ENCODE measurements around the gene INSL3.
"Not testable (repeated sequence)": the region's sequence is repeated elsewhere in the genome, so short reads cannot be mapped to it uniquely, and the experiment has no call there.

INSL3 gene

DNA sequence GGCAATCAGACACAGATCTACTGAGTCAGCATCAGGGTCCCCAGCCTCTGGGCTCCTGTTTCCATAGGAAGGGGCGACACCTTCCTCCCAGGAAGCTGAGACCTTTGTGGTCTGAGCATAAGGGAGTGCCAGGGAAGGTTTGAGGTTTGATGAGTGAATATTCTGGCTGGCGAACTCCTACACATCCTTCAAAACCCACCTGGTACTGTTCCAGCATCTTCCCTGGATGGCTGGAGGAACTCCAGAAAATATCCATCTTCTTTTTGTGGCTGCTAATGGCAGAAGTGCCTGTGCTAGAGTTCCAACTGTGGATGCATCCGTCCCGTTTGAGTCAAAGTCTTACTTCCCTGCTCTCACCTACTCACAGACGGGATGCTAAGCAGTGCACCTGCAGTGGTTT lies 9.2 kb downstream of the INSL3 start:
- no peak for DNase-seq

DNA sequence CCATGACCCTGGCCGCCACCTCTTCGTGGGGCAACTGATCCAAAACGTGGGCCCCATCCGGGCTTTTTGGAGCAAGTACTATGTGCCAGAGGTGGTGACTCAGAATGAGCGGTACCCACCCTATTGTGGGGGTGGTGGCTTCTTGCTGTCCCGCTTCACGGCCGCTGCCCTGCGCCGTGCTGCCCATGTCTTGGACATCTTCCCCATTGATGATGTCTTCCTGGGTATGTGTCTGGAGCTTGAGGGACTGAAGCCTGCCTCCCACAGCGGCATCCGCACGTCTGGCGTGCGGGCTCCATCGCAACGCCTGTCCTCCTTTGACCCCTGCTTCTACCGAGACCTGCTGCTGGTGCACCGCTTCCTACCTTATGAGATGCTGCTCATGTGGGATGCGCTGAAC lies 9.6 kb downstream of the INSL3 start:
- DNase-seq: no peak

DNA sequence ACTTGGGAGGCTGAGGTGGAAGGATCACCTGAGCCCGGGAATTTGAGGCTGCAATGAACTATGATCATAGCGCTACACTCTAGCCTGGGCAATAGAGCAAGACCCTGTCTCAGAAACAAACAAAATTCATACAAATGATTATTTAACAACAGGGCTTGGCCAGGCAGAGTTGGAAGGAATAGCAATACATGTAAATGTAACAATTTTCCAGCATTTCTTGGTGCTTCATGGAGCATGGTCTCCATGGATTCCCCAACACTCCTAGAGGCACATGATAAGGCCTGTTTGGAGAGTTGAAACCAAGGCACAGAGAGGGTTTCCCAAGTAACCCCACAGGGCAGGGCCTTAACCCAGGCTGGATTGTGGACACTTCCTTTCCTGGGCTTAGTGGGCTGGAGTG lies 10.2 kb downstream of the INSL3 start:
- no peak for DNase-seq

DNA sequence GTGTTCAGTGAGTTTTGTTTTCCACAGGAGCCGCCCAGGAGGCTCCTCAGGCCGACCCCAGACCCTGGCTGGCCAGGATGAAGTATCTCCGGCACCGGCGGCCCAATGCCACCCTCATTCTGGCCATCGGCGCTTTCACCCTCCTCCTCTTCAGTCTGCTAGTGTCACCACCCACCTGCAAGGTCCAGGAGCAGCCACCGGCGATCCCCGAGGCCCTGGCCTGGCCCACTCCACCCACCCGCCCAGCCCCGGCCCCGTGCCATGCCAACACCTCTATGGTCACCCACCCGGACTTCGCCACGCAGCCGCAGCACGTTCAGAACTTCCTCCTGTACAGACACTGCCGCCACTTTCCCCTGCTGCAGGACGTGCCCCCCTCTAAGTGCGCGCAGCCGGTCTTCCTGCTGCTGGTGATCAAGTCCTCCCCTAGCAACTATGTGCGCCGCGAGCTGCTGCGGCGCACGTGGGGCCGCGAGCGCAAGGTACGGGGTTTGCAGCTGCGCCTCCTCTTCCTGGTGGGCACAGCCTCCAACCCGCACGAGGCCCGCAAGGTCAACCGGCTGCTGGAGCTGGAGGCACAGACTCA lies 13.5 kb downstream of the INSL3 start:
- DNase-seq: peak in 1 of 4 experiments; percentile 14

DNA sequence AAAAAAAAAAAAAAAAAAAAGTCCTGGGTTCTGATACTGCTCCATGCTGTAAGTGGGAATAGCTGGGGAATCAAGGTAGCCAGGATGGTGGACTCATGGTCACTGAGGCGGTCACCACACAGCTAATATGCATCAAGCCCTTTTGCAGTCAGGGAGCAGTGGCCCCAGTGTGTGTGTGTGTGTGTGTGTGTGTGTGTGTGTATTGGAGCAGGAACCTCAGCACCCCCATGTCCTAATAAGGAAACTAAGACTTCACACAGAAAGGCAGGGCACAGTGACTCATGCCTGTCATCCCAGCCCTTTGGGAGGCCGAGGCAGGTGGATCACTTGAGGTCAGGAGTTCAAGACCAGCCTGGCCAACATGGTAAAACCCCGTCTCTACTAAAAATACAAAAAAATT lies 14.4 kb downstream of the INSL3 start:
- peak; percentile 3 to 41 (median 16) for DNase-seq

DNA sequence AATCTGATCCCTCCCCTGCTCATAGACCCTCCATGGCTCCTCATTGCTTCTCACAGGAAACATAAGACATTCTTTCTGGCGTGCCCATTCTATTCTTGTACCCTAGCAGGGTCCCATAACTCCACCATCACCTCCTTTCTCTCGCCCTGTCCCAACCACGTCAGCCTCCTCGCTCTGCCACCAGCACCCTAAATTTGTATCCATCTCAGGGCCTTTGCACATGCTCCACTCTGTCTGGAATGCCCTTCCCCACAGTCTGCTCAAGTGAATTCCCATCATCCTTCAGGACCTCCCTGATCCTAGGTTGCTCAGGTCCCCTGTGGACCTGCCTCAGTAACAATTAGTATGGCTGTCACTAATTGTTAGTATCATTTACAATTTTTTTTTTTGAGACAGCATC lies 15.9 kb downstream of the INSL3 start:
- no peak for DNase-seq

DNA sequence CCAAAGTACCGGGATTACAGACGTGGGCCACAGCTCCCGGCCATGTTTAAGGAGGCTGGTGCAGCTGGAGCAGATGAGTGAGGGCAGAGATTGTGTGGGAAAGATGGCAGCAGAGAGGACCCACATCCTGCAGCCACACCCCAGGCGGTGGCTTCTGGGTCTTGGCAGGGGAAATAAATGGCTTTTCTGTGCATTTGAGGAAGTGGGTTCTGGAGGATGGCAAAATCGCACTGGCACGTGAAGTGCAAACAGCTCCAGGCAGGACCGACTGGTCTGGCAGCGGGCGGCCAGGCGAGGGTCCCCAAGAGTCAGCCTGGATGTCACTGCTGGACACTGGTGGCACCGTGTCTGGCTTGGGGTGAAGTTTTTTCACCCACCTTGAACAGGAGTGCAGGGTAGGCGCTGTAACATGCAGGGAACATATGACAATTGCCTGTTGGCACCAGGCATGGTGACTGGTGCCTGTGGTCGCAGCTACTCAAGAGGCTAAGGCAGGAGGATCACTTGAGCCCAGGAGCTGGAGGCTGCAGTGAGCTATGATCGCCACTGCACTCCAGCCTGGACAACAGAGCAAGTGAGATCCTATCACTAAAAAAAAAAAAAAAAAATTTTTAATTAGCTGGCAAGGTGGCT lies 17.9 kb downstream of the INSL3 start:
- DNase-seq: peak; percentile 66 to 81 (median 78)

DNA sequence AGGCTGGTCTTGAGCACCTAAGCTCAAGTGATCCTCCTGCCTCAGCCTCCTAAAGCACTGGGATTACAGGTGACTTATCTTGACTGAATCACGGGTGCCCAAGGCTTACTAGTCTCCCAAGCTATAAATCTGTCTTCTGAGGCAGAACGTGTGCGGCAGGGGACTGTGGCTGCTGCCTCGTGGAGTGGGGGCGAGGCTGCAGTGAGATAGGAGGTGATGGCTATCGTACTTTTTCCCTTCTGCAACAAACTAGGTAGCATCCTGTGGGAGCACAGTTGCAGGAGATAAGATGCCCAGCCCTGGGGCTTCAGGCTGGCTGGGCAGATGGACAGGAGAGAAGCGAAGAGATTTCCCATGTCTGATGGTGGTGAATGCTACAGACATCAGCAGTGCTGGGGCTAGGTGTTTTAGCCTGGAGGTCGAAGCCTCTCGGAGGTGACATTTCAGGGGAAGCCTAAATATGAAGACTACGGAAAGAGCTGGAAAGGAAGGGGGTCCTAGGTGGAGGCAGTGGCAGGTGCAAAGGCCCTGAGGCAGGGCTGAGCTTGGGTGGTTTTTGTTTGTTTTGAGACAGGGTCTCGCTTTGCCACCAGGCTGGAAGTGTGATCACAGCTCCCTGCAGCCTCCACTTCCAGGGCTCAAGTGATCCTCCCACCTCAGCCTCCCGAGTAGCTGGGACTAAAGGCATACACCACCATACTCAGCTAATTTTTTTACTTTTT lies 19.0 kb downstream of the INSL3 start:
- DNase-seq: no peak

DNA sequence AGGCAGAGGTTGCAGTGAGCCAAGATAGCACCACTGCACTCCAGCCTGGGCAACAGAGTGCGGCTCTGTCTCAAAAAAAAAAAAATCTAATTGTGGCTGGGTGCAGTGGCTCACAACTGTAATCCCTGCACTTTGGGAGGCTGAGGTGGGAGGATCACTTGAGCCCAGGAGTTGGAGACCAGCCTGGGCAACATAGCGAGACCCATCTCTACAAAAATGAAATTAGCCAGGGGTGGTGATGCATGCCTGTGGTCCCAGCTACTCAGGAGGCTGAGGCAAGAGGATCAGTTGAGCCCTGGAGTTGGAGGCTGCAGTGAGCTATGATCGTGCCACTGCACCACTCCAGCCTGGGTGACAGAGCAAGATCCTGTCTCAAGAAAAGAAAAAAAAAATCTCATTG lies 22.7 kb downstream of the INSL3 start:
- not testable (repeated sequence) for DNase-seq

DNA sequence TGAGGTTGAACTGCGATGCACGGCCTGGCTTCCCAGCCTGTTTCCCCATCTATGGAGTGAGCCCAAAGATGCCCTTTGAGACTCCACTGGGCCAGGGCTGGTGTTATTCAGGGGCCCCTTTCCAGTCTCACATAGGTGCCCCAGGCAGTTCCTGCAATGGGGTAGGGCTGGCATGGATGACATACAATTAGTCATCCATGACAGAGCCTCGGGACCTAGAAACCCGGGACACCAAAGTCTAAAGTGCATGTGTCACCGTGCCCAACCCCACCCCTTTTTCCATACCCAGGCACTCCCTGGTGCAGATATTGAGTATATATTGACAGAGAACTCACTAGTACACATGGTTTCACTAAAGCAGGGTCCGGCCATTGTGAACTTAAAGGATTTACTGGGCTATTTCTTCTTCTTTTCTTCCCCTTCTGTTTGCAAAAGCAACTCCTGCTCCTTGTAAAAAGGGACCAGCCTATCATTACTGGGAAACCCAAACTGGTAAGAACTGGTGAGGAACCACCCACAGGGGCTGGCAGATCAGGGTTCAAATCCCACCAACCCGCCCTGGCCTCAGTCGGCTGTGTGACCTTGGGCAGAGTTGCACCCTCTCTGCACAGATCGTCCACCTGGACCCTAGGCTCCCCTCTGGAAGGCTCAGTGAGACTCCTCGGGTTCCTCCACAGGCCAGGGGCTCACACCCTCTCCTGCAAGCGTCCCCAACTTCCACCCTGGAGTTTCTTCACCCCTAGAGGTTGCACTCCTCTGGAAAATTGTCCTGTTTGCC lies 23.7 kb downstream of the INSL3 start:
- peak; percentile 37 to 64 (median 51) for DNase-seq

DNA sequence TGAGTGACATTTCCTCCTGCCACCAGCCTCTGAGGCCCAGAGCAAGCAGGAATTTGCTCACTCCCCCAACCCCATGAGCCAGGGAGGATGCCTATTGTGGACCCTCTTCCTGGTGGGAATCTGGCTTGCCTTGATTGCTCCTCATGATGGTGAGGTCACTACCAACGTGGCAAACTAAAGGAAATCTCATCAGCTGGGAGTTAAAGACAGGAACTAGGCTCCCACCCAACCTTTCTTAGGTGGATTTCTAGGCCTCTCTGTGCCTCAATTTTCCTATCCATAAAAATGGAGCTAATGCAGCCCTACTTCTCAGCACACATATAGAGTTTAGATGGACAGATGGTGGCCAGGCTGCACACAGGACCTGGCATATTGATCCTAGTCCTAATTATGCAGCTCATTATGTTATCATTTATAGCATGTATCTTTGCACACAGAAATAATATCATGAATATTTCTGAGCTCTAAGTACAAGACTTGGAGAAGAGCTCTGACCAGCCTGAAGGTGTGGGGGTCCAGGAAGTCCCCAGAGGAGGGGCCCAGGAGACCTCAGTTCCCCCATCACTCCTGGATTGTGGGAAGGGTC lies 24.4 kb downstream of the INSL3 start:
- no peak for DNase-seq

DNA sequence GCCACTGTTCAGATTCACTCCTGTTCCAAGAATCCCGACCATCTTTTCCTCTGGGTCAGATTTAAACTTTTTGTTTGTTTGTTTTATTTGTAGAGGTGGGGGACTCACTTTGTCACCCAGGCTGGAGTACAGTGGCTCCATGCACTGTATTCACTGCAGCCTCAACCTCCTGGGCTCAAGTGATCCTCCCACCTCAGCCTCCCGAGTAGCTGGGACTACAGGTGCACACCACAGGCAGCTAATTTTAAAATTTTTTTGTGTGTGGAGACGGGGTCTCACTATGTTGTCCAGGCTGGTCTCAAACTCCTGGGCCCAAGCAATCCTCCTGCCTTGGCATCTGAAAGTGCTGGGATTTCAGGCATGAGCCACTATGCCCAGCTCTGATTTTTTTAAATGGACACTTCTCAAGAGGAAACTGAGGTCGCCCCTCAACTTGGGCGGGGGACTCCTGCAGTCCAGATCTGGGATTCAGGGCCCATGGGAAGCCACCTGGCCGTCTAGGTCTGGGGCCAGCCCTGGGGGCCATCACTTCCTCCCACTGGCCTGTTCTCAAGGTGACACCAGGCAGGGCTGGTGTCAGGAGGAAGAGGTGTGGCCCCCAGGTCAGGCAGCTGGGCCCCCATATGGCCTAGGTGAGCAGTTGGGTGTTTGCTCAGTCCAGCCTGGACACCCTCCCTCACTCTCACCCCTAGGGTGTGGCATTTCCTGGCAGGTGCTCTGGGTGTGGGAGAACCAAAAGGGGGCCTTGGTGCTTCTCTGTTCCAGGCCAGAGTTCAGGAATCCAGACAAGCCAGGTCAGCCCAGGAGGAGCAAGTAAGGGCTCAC lies 25.1 kb downstream of the INSL3 start:
- DNase-seq: no peak

DNA sequence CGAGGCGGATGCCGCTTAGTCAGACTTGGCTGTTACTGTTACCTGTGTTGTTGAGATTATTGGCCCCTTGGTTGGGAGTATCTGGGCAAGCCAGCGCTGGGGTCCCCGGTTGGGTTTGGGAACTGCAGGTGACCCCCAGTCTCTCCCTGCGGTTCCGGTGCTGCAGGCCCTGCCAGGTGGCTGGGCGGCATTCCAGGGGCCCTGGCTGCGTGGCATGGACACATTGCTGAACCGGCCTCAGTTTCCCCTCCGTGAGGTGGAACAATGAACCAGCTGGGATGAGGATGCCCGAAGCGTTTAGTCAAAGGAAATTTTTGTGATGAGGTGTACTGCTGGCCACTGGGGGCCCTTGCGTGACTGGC lies 25.8 kb downstream of the INSL3 start:
- no peak for DNase-seq

DNA sequence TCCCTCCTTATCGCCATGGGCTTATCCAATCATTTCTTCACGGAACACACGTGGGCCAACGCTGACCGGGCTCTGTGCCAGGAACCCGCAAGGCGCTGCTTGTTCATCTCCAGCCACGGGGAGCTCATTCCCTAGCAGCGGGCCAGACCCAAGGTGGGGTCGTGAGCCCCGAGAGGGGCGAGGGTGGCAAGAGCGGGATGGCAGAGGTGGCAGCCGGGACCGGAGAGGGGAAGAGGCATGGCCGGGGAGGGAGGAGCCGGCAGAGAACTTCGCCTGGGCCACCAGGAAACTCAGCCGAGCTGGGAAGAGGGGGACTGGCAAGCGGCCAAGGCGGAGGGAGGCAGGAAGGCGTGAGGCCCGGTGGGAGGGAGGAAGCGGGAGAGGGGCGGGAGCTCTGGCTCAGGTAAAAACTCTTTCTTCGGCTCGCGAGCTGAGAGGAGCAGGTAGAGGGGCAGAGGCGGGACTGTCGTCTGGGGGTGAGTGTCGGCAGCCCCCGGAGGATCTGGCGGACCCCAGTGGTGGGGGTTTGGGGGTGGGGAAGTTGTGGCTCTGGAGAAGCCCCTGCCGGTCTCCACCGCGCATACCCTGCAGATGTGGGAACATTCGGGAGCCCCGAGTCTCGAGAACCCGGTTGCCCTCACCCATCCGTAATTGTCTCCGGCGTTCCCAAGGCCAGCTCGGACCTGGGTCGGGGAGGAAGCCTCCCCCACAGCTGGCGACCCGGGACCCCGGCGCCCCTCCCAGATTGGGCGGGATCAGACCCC lies 26.4 kb downstream of the INSL3 start, which contains the start of gene B3GNT3:
B3GNT3 (plus strand) TSS at position 408 of the 764 bp plus-strand sequence. CDS start 12,670 bp downstream, outside the sequence.
- peak; percentile 29 to 69 (median 48) for DNase-seq

DNA sequence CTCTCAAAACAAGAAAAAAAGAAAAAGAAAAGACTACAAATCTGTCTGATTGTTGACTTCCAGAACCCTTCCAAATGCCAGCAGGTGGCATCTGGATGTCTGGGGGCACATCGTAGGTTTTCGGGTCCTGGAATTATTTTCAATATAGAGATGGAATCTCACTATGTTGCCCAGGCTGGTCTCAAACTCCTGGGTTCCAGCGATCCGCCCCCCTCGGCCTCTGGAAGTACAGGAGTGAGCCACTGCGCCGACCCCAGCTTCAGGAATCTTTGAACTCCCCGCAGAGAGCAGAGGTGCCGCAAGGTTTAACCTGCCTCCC lies 26.9 kb downstream of the INSL3 start:
- DNase-seq: no peak

DNA sequence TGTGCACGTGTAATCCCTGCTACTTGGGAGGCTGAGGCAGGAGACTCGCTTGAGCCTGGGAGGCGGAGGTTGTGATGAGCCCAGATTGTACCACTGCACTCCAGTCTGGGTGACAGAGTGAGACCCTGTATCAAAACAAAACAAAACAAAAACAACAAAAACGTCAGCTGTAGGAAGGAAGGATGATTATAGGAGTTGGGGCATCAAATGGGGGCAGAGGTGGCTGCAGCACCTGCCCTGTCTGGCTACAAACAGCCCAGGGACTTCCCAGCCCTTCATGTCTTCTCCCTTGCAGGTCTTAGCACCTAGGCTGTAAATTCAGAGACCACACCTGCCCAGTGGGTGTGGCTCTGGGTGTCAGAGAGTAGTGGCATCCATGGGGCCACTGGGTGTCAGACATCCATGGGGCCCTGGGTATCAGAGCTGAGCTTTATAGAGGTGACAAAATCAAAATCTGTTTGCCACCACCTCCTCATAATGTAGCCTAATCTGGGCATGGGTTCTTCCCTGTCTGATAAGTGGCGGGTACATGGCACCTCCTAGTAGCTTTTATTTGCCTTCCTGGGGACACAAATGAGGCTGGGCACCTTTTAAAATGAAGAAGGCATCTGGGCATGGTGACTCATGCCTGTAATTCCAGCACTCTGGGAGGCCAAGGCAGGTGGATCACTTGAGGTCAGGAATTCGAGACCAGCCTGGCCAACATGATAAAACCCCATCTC lies 31.1 kb downstream of the INSL3 start:
- no peak for DNase-seq

DNA sequence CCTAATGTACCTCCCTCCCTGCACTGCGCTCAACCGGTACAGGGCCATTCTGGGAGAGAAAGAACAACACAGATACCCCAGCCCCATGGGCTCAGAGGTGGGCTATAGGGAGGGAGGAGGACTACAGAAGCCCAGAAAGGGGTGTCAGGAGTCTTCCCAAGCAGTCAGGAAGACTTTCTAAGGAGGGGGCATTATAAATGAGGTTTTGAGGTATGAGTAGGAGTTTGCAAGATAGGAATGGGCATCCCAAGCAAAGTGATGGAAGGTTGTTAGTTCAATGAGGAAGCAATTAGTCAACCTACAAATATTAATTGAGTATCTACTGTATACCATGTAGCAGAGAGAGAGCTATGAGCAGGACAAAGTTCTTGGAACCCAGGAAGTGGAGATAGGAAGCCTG lies 32.7 kb downstream of the INSL3 start:
- no peak for DNase-seq

DNA sequence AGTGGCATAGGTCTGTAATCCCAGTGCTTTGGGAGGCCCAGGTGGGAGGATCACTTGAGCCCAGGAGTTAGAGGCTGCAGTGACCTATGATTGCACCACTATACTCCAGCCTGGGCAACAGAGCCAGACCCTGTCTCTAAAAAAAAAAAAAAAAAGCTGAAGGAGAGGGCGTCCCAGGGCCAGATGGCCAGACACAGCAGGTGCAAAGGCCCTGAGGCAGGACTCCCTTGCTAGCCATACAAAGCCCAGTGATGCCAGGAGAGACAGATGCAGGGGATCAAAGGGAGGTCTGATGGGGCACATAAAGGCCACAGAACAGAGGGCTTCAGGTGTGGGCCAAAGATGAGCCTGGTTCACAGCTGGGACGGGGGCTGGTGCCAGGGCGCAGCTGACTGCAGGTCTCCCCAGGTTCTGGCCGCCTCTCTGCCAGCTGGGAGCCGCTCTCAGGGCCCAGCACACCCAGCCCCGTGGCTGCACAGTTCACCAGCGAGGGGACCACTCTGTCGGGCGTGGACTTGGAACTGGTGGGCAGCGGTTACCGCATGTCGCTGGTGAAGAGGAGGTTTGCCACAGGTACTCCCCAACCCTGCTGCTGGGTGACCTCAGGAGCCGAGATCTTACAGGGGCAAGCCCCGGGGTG lies 33.9 kb downstream of the INSL3 start:
- no peak for DNase-seq

DNA sequence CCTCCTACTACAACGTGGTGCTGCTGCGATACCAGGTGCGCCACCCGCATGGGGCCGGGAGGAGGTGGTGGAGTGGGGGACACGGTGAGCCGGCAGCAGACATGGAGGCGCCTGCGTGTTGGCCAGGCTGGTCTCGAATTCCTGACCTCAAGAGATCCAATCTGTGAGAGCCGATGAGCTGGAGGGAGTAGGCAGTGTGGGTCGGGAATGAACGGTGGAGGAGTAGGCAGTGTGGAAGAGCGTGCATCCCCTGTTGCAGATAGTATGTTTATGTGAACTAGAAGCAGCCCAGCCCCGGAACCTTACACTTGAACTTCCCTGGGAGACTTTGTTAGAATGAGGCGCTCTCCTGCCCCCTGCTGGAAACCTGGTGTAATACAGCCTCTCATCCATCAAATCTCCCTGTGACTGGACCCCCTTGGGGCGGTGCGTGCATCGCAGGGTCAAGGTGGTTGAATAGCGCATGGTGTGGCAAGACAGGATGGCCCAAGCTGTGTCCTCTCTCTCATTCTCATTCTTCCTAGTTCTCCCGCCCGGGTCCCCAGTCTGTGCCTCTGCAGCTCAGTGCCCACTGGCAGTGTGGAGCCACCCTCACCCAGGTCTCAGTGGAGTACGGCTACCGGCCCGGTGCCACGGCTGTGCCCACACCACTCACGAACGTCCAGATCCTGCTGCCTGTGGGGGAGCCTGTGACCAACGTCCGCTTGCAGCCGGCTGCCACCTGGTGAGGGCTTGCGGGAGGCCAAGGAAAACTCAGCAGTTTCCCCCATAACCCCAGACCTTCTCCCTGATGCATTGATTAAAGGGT lies 36.9 kb downstream of the INSL3 start:
- peak; percentile 75 to 85 (median 84) for DNase-seq
